Lower leg skin (tissue), 4 donors: ENCODE measurements around the gene SOD2. TPM values are rescaled to one million over a fixed set of nuclear protein-coding genes. Genes with fewer than 3 reads are reported as not detected.
"Not testable (repeated sequence)": the region's sequence is repeated elsewhere in the genome, so short reads cannot be mapped to it uniquely, and the experiment has no call there.

ENCODE experiments used
- DNase-seq, 2 donors: peaks; one replicate each; pipeline ENCODE4 v3.0.0-alpha.2; 2019; ENCODE audit warnings: low spot score in 2 of 2
- H3K4me3 ChIP-seq: fragments of 200-600 bp; sonication (generic); 2 replicates; pipeline ENCODE4 v1.5.1; 2017; ENCODE audit warnings: mild to moderate bottlenecking, low read depth; ENCODE audit not compliant: poor library complexity, severe bottlenecking
- POLR2A ChIP-seq, 2 donors: fragments of 450-650 bp; IDR thresholded peaks; one replicate each; pipeline ENCODE4 v1.6.1; 2016 to 2017; ENCODE audit warnings: antibody characterized with exemption in 2 of 2, mild to moderate bottlenecking in 1 of 2, moderate library complexity in 1 of 2
- WGBS, 2 donors: methylation state at CpG; one replicate each; pipeline ENCODE4 v1.1.5; 2018; 5-methylcytosine and 5-hydroxymethylcytosine counted together
- intact Hi-C: fragments of 100-400 bp; cut with DNase I; formaldehyde crosslinking; loops from one replicate; pipeline ENCODE4 v1.15.0; 2023; ENCODE audit warnings: low total_unique reads
- total RNA-seq, 4 donors: library from RNA; depleted of rRNA; stranded (reverse); fragments of >200 nt; gene quantifications; one replicate each; pipeline ENCODE4 v1.1.0, GENCODE V29; 2016
- TF ChIP-seq, protein P1 (sequence below), 3 donors: fragments of 450-650 bp; IDR thresholded peaks; one replicate each; pipeline ENCODE4 v1.5.1; 2016; ENCODE audit warnings: antibody characterized with exemption in 3 of 3, mild to moderate bottlenecking in 3 of 3, moderate library complexity in 2 of 3

The SOD2 gene
- 100 to 1,000 TPM; 117 to 280 (median 190) TPM for total RNA-seq

DNA sequence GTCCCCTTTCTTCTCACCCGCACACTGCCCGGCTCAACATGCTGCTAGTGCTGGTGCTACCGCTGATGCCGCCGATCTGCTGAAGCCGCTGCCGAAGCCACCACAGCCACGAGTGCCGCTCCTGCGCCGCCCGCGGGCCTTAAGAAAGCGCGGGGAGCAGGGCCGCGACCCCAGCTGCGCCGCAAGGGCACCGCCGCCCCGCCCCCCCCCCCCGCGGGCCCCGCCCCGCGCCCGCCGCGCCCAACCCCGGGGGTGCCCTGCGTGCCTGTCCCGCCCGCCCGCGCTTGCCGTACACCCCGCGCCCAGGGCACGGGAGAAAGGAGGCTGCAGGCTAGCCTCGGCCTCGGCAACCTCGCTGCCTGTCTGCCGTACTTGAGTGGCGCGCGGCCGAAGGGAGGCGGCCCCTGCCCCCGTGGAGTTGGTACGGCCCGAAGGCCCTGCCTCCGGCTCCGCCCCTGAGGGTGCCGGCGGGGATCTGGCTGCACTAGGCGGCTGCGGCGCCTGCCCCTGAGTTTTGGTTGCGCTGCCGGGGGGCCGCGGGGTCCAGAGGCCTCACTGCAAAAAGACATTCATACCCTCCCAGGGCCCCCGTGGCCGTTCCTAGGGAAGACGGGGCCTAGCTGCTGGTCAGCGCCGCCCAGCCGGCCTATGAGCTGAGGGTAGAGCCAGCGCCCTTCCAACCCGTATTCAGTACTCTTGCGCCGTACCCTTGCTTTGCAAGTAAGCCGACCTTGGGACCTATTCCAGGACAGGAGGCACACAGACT is at the start of gene SOD2:
Gene SOD2, minus strand, starts transcription at position 114 of the 766 bp plus-strand sequence. Its CDS starts 74 bp downstream, at position 40.
- peak; percentile 79 to 97 for DNase-seq
- peak within 1 kb of the TSS; percentile 94 for H3K4me3 ChIP-seq
- TF ChIP-seq, protein P1, sequence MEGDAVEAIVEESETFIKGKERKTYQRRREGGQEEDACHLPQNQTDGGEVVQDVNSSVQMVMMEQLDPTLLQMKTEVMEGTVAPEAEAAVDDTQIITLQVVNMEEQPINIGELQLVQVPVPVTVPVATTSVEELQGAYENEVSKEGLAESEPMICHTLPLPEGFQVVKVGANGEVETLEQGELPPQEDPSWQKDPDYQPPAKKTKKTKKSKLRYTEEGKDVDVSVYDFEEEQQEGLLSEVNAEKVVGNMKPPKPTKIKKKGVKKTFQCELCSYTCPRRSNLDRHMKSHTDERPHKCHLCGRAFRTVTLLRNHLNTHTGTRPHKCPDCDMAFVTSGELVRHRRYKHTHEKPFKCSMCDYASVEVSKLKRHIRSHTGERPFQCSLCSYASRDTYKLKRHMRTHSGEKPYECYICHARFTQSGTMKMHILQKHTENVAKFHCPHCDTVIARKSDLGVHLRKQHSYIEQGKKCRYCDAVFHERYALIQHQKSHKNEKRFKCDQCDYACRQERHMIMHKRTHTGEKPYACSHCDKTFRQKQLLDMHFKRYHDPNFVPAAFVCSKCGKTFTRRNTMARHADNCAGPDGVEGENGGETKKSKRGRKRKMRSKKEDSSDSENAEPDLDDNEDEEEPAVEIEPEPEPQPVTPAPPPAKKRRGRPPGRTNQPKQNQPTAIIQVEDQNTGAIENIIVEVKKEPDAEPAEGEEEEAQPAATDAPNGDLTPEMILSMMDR (IDR thresholded peaks at IDR 0.05) = no peak
- TF ChIP-seq POLR2A (IDR thresholded peaks at IDR 0.05) = peak in 1 of 2 donors; percentile 88
- intact Hi-C loops = loop anchor here (10.0 kb wide), 2 partner anchors 71 to 241 kb away; partner anchors contain the start of gene ACAT2
- 0% methylated on average over 1 to 3 of the region's 74 CpGs for WGBS, 2 donors

DNA sequence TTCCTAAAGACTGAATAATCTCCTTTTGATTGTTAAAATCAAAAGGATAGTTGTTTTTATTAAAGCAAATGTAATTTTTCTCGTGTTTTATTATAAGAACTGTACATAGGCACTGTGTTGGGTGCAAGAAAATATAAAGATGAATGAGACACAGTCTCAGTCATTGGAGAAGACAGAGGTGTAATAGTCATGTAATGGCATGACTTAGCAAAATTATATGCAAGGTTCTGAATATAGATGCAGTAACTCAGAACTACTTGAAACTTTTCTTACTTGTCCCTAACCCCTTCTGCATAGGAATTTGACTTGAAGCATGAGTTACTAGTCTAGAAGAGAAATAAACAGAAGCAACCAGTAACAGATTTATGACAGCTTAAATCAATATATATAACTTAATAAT is 49.1 kb upstream of the SOD2 start:
- no peak for DNase-seq
- WGBS, 2 donors = 87 to 93% methylated on average over 1 of the region's 1 CpG
- TF ChIP-seq, protein P1 (IDR thresholded peaks at IDR 0.05) = no peak
- no peak overlapping the region for H3K4me3 ChIP-seq
- intact Hi-C loops = no loop called here

DNA sequence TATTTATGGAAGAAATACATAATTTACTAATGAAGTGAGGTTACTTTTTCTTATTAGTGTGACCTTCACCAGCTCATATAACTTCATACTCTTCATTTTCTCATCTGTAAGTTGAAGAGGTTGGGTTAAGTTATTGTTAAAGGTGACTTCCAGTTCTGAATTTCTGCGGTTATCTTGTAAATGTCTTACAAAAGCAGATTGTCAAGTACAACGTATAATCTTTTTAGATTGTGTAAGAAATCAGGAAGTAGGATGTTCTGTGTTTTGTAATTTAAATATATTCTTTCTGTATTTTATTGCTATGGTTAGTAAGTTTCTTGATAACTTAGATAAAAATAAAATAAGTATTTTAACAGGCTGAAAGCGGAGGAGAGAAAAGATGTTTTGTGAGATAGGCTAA is 46.3 kb upstream of the SOD2 start:
- no peak for DNase-seq
- no peak overlapping the region for H3K4me3 ChIP-seq
- intact Hi-C loops = no loop called here
- TF ChIP-seq, protein P1 (IDR thresholded peaks at IDR 0.05) = no peak
- TF ChIP-seq POLR2A (IDR thresholded peaks at IDR 0.05) = no peak
- 64 to 73% methylated on average over 3 of the region's 3 CpGs for WGBS, 2 donors

DNA sequence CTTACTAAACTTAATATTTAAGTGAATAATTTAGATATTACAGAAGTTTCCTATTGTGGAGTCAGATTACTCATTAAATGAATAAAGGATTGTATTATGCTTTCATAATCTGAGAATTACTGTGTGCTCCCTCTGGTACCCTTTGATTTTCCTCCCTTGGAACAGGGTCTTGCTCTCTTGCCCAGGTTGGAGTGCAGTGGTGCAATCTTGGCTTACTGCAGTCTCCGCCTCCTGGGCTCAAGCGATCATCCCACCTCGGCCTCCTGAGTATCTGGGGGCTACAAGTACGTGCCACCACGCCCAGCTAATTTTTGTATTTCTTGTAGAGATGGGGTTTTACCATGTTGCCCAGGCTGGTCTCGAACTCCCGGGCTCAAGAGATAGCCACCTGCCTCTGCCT is 43.9 kb upstream of the SOD2 start:
- TF ChIP-seq, protein P1 (IDR thresholded peaks at IDR 0.05) = no peak
- no peak for TF ChIP-seq POLR2A (IDR thresholded peaks at IDR 0.05)

DNA sequence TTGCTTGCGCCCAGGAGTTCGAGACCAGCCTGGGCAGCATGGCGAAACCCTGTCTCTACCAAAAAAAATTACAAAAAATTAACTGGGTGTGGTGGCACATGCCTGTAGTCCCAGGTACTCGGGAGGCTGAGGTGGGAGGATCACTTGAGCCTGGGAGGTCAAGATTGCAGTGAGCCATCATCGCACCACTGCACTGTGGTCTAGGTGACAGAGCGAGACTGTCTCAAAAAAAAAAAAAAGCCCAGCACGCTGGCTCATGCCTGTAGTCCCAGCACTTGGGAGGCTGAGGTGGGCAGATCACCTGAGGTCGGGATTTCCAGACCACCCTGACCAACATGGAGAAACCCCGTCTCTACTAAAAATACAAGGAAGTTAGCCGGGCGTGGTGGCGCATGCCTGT is 40.4 kb upstream of the SOD2 start:
- H3K4me3 ChIP-seq, DNase-seq, intact Hi-C loops: not testable (repeated sequence)
- 96% methylated on average over 12 of the region's 12 CpGs for WGBS, 2 donors

More for the DNA sequence above, 43.9 kb upstream of the SOD2 start:
- DNase-seq = no peak
- H3K4me3 ChIP-seq = no peak overlapping the region
- 85 to 93% methylated on average over 7 of the region's 7 CpGs for WGBS, 2 donors
- intact Hi-C loops = no loop called here

DNA sequence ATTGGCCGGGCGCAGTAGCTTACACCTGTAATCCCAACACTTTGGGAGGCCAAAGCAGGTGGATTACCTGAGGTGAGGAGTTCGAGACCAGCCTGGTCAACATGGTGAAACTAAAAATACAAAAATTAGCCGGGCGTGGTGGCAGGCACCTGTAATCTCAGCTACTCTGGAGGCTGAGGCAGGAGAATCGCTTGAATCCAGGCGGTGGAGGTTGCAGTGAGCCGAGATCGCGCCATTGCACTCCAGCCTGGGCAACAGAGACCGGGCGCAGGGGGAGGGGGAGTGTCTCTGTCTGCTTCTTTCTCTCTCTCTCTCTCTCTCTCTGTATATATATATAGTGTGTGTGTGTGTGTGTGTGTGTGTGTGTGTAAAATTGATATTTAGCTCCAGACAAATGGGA is 39.5 kb upstream of the SOD2 start:
- intact Hi-C loops, DNase-seq, H3K4me3 ChIP-seq: not testable (repeated sequence)
- WGBS, 2 donors = 86 to 96% methylated on average over 12 of the region's 12 CpGs

DNA sequence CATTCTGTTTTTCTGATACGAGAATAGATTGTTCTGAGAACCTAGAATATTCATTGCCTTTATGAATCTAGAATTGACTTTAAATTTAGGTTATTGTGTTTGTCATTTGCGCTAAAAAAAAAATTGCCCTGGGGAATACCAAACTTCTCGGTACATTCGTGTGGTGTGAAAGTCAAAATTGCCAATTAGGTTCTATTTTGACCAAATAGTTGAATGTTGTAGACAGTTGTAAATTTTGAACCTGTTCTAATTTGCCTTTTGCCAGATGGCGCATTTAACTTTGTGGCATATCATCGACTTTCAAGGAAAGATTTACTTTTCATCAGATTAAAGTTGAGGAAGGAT is 37.3 kb upstream of the SOD2 start:
- intact Hi-C loops = no loop called here
- WGBS, 2 donors = 46 to 52% methylated on average over 6 of the region's 6 CpGs
- DNase-seq = no peak
- no peak overlapping the region for H3K4me3 ChIP-seq
- no peak for TF ChIP-seq POLR2A (IDR thresholded peaks at IDR 0.05)
